CD1c-positive myeloid dendritic cell (primary cell): ENCODE data around the gene SLC22A4.

ENCODE experiments used
- DNase-seq: peaks from one replicate; pipeline ENCODE4 v3.0.0-alpha.2; 2016; ENCODE audit errors: extremely low spot score

Gene SLC22A4

DNA sequence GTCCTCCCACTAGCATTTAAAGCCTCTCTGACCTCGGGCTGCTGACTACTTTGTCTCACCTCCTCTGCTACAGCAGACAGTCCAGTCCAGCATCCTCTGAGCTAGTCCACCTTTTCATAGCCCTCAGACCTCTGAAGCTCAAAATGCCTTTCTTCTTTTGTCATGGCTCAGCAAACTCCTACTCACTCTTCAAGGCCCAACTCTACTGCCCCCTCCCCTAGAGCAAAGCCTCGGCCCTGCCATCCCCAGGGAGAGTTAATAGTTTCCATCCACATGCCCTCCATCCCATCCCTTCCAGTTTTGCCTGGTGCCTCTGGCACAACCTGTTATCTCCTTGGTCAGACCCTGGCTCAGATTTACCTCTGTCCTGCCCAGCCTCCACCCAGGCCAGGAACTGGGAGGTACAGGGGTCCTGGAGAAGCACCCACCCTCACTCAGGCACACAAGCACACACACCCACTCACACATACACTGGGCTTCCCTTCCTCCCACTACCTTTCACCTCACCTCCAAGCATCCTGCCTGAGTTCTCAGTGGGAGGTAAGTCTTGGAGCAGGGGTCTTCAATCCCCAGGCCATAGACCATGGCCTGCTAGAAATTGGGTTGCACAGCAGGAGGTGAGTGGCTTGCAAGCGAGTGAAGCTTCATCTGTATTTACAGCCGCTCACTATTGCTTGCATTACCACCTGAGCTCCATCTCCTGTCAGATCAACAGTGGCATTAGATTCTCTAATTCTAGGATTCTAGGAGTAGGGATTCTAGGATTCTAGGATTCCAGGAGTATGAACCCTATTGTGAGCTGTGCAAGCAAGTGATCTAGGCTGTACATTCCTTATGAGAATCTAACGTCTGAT is 18.6 kb upstream of the SLC22A4 start:
- DNase-seq: no peak

DNA sequence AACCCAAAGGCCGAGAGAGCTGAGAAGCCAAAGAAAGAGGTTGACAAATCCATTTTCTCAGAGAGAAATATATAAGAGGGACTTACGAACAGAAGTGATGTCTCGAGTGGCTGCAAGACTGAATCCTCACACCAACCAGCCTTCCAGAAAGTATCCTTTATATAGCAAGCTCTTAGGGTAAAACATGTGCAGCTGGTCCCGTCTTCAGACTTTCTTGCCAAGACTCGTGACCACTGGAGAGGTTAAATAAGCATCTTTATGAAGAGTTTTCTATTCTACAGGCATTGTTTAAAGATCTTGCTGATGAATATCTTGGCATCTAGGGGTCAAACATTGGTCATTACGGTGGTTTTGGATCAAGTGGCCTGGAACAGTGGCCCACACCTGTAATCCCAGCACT is 16.9 kb upstream of the SLC22A4 start:
- no peak for DNase-seq

GRCh38 chr5:132277971-132278853 is 16.0 kb upstream of the SLC22A4 start:
- no peak for DNase-seq

- DNase-seq: no peak
Measured at GRCh38 chr5:132279801-132280200, 14.4 kb upstream of the SLC22A4 start.

DNA sequence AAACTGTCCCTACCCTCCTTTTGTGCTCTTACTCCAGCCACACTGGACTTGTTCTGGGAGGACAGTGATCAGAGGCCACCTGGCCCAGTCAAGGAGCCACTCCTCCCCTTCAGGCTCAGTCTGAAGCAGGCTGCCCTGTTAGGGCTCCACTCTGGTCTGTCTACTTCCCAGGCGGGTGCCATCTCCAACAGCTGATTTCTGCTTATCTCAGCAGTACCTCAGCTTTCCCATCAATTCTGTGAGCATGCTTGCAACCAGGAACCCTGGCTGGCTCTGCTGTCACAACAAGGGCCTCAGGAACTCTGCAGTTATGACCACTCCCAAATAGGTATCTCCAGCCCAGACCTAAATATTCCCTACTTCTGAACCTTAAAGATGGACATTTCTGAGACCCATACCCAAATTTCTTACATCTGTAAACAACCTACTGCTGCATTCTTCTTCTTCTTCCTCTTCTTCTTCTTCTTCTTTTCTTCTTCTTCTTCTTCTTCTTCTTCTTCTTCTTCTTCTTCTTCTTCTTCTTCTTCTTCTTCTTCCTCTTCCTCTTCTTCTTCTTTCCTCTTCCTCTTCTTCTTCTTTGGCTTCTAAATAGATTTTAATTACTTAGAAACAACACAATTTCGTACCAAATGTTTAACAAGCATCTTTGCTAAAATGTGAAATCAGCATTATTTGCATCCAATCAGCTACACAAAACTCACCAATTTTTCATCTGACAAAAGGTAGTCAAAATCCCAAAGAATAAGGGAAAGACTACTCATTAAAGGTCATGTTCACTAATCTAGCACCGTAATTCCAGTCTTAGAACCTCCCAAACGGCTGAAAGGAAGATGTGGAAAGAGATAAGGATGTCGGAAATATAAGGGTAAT is 13.6 kb upstream of the SLC22A4 start:
- DNase-seq: no peak

DNA sequence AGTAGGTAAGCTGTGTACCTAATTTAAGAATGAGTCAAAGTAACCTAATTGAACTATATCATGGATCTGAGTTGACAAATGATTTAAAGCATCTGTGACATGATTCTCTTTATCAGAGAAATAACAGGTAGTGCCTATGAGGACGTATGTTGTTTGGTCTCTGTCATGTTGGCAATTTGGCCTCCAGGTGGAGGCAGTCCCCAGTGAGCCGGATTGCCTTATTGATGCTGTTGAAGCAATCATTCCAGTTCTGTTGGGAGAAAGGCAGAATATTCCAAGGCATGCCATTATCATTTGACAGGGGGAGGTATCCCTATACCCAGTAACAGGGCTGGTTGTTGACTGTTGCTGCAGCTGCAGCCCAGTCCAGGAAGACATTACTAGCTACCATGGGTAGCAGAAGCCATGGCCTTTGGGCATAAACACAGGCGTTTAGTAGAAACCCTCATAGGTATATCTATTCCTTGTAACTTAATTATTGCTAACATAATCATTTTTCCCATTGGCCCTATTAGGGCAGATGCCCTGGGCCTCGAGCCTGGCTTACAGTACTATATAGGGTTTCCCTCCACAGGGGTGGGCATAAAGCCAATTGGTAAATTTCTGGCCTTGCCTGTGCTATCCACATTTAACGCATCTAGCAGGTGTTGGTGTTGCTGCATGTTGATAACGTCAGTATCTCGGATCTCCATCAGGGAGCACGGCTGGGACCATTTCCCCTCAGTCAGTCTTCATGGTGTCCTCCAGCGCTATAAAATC is 12.2 kb upstream of the SLC22A4 start:
- DNase-seq: no peak

GRCh38 chr5:132283423-132284043 is 10.7 kb upstream of the SLC22A4 start:
- no peak for DNase-seq

DNA sequence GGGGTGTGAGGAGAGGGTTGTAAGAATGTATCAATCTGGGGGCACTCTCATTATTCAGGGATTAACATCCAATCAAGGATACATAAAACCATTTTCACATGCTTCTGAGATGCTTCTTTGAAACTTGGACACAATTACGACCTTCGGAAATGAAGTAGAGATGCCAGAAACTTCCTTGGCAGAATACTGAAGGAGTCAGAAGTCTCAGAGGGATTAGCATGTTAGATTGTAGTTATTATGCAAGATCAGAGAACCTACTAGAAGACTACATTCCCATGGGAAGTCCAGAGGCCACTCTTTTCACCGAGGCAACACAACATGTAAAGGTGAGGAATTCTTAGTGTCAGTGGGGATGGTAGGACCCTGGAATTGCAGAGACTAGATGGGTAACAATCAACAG is 5.1 kb upstream of the SLC22A4 start:
- no peak for DNase-seq

DNA sequence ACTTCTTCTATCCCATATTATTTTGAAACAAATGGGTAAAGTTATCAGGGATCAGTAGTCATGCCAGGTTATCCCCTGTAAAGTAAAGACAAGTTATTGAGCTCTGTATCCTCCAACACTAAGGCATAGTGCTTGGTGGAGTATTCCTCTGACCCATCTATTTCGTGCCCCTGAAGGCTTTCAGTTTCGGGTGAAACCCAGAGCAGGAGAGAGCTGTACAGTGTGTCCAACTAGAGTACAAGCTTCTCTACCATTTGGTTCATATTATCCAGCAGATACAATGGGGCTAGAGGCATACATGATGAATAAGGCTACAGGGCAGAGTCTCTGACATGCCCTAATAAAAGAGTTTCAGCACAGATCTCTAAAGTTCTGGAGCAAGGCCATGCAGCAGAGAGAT is 3.2 kb upstream of the SLC22A4 start:
- no peak for DNase-seq

- peak; percentile 92 for DNase-seq
Measured at GRCh38 chr5:132293066-132293991, 865 bp upstream of the SLC22A4 start.

GRCh38 chr5:132294728-132295504 is 722 bp downstream of the SLC22A4 start:
- DNase-seq: peak; percentile 95

DNA sequence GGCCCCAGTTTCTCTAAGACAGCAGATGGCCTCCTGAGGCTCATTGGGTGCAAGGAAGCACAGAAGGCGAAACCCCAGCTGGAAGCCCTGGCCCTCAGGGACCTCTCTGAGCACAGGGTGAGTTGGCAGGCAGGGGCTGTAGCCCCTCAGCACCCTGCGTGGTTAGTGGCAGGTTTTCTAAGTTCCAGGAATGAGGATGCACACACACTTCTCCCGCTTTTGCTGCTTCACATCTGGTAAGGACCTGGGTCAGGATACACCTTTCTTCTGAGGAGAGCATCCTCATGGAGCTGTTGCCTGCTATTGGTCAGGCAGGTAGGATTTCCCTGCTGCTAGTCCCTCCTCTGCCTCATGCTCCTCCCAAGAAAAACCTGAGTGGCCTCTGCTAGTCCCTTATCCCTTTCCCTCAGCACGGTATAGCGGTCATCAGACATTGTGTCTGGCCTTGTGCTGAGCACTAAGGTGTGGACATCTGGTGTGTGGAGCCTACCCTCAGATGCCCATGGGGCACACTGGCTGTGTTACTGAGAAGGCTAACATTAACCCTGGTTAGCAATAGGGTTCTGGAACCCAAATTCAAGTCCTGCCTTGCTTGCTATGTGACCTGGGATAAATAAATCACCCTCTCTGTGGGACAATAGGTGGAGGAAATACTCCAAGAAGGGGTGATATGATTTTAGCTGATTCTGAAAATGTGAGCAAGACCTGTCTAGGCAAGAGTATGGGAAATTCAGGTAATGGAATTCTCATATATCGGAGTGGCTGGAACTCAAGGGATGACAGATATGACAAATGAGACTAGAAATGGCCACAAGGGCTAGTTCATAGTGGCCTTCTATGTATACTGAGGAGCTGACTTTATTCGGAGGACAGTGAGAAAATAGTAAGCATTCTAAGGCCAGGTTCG is 1.6 kb downstream of the SLC22A4 start:
- no peak for DNase-seq

GRCh38 chr5:132296412-132297016 is 2.3 kb downstream of the SLC22A4 start:
- DNase-seq: peak; percentile 20

GRCh38 chr5:132297211-132297940 is 3.2 kb downstream of the SLC22A4 start:
- DNase-seq: no peak

GRCh38 chr5:132298298-132299212 is 4.4 kb downstream of the SLC22A4 start:
- peak; percentile 60 for DNase-seq
